NCI-H2227 (cell line): Measurements from ENCODE around the gene TP73.

Experiments
- DNase-seq: peaks from one replicate; lab custom pipeline; 2025; ENCODE audit not compliant: unreplicated experiment; lab: John Stamatoyannopoulos, UW

The TP73 gene

GRCh38 chr1:3776231-3776961 lies 124.1 kb downstream of the TP73 start:
- no peak for DNase-seq

GRCh38 chr1:3777078-3777547 lies 124.8 kb downstream of the TP73 start:
- DNase-seq: no peak

- DNase-seq: no peak
Measured at GRCh38 chr1:3777647-3778589, 125.6 kb downstream of the TP73 start.

- DNase-seq: no peak
Measured at GRCh38 chr1:3778590-3779264, 126.4 kb downstream of the TP73 start.

- DNase-seq: no peak
Measured at GRCh38 chr1:3779265-3779911, 127.1 kb downstream of the TP73 start.

GRCh38 chr1:3779912-3780416 lies 127.6 kb downstream of the TP73 start:
- DNase-seq: no peak

- DNase-seq: no peak
Measured at GRCh38 chr1:3780901-3781300, 128.6 kb downstream of the TP73 start.

GRCh38 chr1:3783651-3784474 lies 131.5 kb downstream of the TP73 start:
- DNase-seq: no peak

GRCh38 chr1:3785045-3785444 lies 132.7 kb downstream of the TP73 start:
- DNase-seq: no peak

GRCh38 chr1:3785456-3786157 lies 133.3 kb downstream of the TP73 start:
- no peak for DNase-seq
